PFSK-1 (cell line): ENCODE results near the gene NLRP11.

Source experiments
- FOXP2 ChIP-seq: optimal IDR thresholded peaks from 2 replicates; pipeline ENCODE3; 2011; ENCODE audit warnings: borderline replicate concordance, control low read depth, inconsistent platforms; ENCODE audit not compliant: insufficient read depth; ENCODE audit errors: extremely low read length, extremely low read depth
- POLR2AphosphoS5 ChIP-seq: IDR thresholded peaks from 2 replicates; pipeline ENCODE4 v1.6.1; 2012; ENCODE audit warnings: low read depth, mild to moderate bottlenecking, control low read depth, low read length, moderate library complexity
- REST ChIP-seq, 2 experiments: IDR thresholded peaks; 2 replicates each; pipeline versions ENCODE4 v1.6.1 to v1.8.0; 2011 to 2012; ENCODE audit warnings: low read depth in 2 of 2, low read length in 2 of 2, control low read depth in 1 of 2, inconsistent platforms in 1 of 2, mild to moderate bottlenecking in 1 of 2, moderate library complexity in 1 of 2; ENCODE audit not compliant: insufficient read depth in 1 of 2
- SIN3A ChIP-seq: IDR thresholded peaks from 2 replicates; pipeline ENCODE4 v1.6.1; 2012; ENCODE audit warnings: mild to moderate bottlenecking, low read length, moderate library complexity, borderline replicate concordance; ENCODE audit not compliant: insufficient read depth
- TAF1 ChIP-seq: IDR thresholded peaks from 2 replicates; pipeline ENCODE4 v1.6.1; 2012; ENCODE audit warnings: low read length, control low read depth, borderline replicate concordance; ENCODE audit not compliant: insufficient read depth

Gene NLRP11

GRCh38 chr19:55858969-55859368, 27.2 kb upstream of the NLRP11 start:
- TF ChIP-seq FOXP2 = no peak
- TF ChIP-seq REST (IDR thresholded peaks at IDR 0.05; ENCODE audit: insufficient read depth in 1 of 2, low read depth in 2 of 2, low read length in 2 of 2) = no peak
- no peak for TF ChIP-seq SIN3A
- TF ChIP-seq POLR2AphosphoS5 = no peak

- TF ChIP-seq POLR2AphosphoS5 (no peak), SIN3A (no peak), REST (IDR thresholded peaks at IDR 0.05; ENCODE audit: insufficient read depth in 1 of 2, low read depth in 2 of 2, low read length in 2 of 2) (no peak), TAF1 (no peak), FOXP2 (no peak)
Measured at GRCh38 chr19:55858401-55858800, 26.6 kb upstream of the NLRP11 start.

- TF ChIP-seq TAF1 = no peak
- no peak for TF ChIP-seq POLR2AphosphoS5
- no peak for TF ChIP-seq SIN3A
- no peak for TF ChIP-seq REST (IDR thresholded peaks at IDR 0.05; ENCODE audit: insufficient read depth in 1 of 2, low read depth in 2 of 2, low read length in 2 of 2)
- TF ChIP-seq FOXP2 = no peak
Measured at GRCh38 chr19:55857974-55858373, 26.2 kb upstream of the NLRP11 start.

GRCh38 chr19:55857149-55857548, 25.4 kb upstream of the NLRP11 start:
- TF ChIP-seq SIN3A = no peak
- TF ChIP-seq FOXP2 = no peak
- TF ChIP-seq POLR2AphosphoS5 = no peak
- no peak for TF ChIP-seq REST (IDR thresholded peaks at IDR 0.05; ENCODE audit: insufficient read depth in 1 of 2, low read depth in 2 of 2, low read length in 2 of 2)
- no peak for TF ChIP-seq TAF1

GRCh38 chr19:55855160-55855559, 23.4 kb upstream of the NLRP11 start:
- TF ChIP-seq SIN3A (no peak), REST (IDR thresholded peaks at IDR 0.05; ENCODE audit: insufficient read depth in 1 of 2, low read depth in 2 of 2, low read length in 2 of 2) (no peak), FOXP2 (no peak), TAF1 (no peak)
